Testis (tissue), 2 donors: ENCODE results near the gene SENP2.

Experiments
- POLR2A ChIP-seq: fragments of 450-650 bp; IDR thresholded peaks from one replicate; pipeline ENCODE4 v1.6.1; 2017; ENCODE audit warnings: antibody characterized with exemption, mild to moderate bottlenecking, moderate library complexity
- TF ChIP-seq, protein P1 (sequence below), 3 experiments: fragments of 450-650 bp in 2 of 3; fragments of 200-600 bp in 1 of 3; sonication (generic) in 1 of 3; IDR thresholded peaks; one replicate each; pipeline ENCODE4 v1.5.1; 2016 to 2019; ENCODE audit warnings: antibody characterized with exemption in 3 of 3, mild to moderate bottlenecking in 2 of 3, moderate library complexity in 1 of 3

DNA sequence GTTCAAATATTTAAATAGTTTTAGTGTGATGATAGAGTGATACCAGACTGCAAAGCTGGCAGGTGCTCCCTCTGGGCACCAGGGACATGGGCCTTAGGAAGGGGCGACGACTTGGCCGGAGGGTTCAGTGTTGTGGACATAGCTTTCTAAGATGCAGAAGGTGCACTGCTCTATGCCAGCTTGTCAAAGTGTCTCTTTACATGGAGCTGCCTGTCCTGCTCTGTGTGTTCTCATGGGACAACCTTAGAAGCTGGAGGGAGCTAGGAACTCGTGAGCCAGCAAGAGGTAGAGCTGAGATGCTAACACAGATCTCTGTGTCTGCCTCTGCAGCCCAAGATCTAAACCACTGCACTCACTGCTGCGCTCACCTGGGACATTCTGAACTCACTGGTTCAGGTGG is 77.8 kb downstream of the SENP2 start:
- TF ChIP-seq, protein P1, sequence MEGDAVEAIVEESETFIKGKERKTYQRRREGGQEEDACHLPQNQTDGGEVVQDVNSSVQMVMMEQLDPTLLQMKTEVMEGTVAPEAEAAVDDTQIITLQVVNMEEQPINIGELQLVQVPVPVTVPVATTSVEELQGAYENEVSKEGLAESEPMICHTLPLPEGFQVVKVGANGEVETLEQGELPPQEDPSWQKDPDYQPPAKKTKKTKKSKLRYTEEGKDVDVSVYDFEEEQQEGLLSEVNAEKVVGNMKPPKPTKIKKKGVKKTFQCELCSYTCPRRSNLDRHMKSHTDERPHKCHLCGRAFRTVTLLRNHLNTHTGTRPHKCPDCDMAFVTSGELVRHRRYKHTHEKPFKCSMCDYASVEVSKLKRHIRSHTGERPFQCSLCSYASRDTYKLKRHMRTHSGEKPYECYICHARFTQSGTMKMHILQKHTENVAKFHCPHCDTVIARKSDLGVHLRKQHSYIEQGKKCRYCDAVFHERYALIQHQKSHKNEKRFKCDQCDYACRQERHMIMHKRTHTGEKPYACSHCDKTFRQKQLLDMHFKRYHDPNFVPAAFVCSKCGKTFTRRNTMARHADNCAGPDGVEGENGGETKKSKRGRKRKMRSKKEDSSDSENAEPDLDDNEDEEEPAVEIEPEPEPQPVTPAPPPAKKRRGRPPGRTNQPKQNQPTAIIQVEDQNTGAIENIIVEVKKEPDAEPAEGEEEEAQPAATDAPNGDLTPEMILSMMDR (IDR thresholded peaks at IDR 0.05): no peak
- TF ChIP-seq POLR2A: no peak
